Spleen (tissue), 11 donors: ENCODE data around the gene MZT2B. TPM values are rescaled to one million over a fixed set of nuclear protein-coding genes. Genes with fewer than 3 reads are reported as not detected.
"Not testable (repeated sequence)": the region's sequence is repeated elsewhere in the genome, so short reads cannot be mapped to it uniquely, and the experiment has no call there.

ENCODE experiments used
- DNase-seq: peaks from one replicate; pipeline ENCODE4 v3.0.0-alpha.2; 2020
- H3K27ac ChIP-seq, 8 donors: fragments of 200-600 bp; sonication (generic) in 7 of 8; 1 replicate in 4 of 8; 2 replicates in 4 of 8; pipeline versions ENCODE4 v1.5.0 to v1.8.0; 2016 to 2021; ENCODE audit warnings: inconsistent platforms in 4 of 8, mild to moderate bottlenecking in 4 of 8, moderate library complexity in 1 of 8
- H3K27me3 ChIP-seq, 7 donors: fragments of 200-600 bp; sonication (generic) in 6 of 7; replicated peaks in 1 of 7; 1 replicate in 4 of 7; 2 replicates in 3 of 7; pipeline versions ENCODE4 v1.5.0 to v1.8.0; 2016 to 2021; ENCODE audit warnings: inconsistent platforms in 3 of 7, mild to moderate bottlenecking in 1 of 7
- H3K36me3 ChIP-seq, 6 donors: fragments of 200-600 bp; sonication (generic) in 5 of 6; 1 replicate in 4 of 6; 2 replicates in 2 of 6; pipeline versions ENCODE4 v1.5.0 to v1.8.0; 2016 to 2021; ENCODE audit warnings: inconsistent platforms in 2 of 6
- H3K4me1 ChIP-seq, 6 donors: fragments of 200-600 bp; sonication (generic) in 5 of 6; 1 replicate in 3 of 6; 2 replicates in 3 of 6; pipeline versions ENCODE4 v1.5.0 to v1.8.0; 2016 to 2021; ENCODE audit warnings: inconsistent platforms in 3 of 6
- H3K4me3 ChIP-seq, 8 donors: fragments of 200-600 bp; sonication (generic) in 7 of 8; 1 replicate in 4 of 8; 2 replicates in 4 of 8; pipeline versions ENCODE4 v1.5.0 to v1.8.0; 2016 to 2021; ENCODE audit warnings: inconsistent platforms in 4 of 8, mild to moderate bottlenecking in 4 of 8, moderate library complexity in 2 of 8
- H3K9me3 ChIP-seq, 8 donors: fragments of 200-600 bp; sonication (generic) in 7 of 8; 1 replicate in 4 of 8; 2 replicates in 4 of 8; pipeline versions ENCODE4 v1.5.0 to v1.8.0; 2016 to 2021; ENCODE audit warnings: inconsistent platforms in 4 of 8
- WGBS, 5 donors: extraction: QIAGEN DNeasy Blood & Tissue Kit in 3 of 5; methylation state at CpG; one replicate each; pipeline versions ENCODE4 v1.1.5 to v1.1.7; 2013 to 2018; 5-methylcytosine and 5-hydroxymethylcytosine counted together
- intact Hi-C: fragments of 100-400 bp; cut with DNase I; formaldehyde crosslinking; loops from one replicate; pipeline ENCODE4 v1.15.0; 2023; ENCODE audit warnings: low total_unique reads
- polyA plus RNA-seq, 3 donors: library from polyadenylated mRNA; stranded (reverse); fragments of 200-250 nt; gene quantifications; one replicate each; pipeline ENCODE4 v1.2.1, GENCODE V29; 2013
- total RNA-seq, 7 donors: library from RNA; depleted of rRNA in 3 of 7; stranded (reverse); fragments of >200 nt in 3 of 7; fragmentation: NEBNext Ultra II Directional in 4 of 7; extraction: Animal tissue kit (Norgen Biotek cat#: 25700) in 4 of 7; gene quantifications; one replicate each; pipeline versions ENCODE4 v1.1.0 to v1.2.1, GENCODE V29; 2016 to 2021
- donor health status: healthy with polysubstance abuse.
- donor health status: DM: no; HTN: no; CAD: no; lungs with moderate emphysema.
- donor health status: DM: no; HTN: no; CAD: no.
- donor health status: Bipolar disorder and iron deficiency.
- donor health status: healthy.
- donor health status: DM: no; HTN: no; CAD: no.
- donor health status: DM: yes; HTN: yes; CAD: no.

Gene MZT2B
- total and polyA plus RNA-seq, 10 donors = 37.9 to 308 (median 120) TPM

DNA sequence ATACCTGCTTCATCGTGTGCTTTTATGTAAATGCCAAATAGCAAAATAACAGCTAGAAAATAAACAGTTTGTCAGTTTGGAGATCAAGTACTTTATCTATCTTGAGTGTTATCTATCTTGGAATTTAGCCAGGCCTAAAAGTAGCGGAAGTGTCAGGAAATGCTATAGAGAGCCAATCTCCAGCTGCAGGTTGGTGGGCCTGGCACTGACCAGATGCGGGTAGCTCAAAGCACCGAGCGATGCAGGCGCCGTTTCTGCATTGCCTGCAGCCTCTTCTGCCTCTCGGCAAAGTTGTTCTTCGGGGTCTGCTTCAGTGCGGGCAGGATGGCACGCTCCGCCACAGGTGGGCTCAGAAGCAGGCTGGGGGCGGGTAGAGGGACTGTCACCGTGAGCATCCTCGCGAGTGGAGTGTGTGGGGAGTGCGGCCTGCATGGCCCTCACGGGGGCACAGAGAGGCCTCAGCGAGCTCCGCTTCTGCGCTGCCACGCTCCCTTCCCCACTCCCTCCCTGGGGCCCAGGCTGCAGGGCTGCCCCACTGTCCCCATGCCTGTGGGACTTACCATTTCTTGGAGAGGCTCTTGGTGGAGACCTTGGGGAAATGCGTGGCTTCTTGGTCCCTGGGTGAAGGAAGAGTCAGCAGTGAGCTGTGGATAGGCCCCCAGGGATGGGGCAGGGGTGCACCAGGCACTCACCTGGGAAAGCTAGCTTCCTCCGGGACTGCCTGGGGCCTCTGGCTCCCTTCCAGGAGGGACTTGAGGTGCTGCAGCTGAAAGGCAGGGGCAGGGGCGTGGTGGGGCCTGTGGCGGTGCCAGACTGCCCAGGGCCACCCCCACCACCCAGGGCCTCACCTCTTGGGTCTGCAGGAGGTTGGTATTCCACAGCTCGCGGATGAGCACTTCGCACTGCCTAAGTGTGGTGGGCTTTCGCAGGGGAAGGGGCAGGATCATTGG is 42.5 kb upstream of the MZT2B start:
- not testable (repeated sequence) for DNase-seq

DNA sequence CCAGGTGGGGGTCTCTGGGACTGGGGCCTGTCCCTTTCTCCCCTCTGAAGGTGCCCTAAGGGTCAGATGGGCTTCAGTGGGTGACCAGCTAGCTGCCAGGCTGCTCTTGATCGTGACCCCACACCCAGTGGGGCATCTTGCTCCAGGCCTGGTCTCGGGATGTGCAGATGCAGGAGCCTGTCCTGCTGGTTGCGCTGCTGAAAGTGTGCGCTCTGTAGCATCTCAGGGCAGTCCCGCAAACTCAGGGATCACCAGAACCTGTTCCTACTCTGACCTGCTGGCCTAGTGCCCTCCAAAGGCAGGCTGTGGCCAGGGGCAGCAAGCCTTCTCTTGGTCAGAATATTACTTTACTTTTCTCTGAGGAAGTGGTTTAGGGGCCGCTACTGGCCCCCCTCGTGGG is 41.5 kb upstream of the MZT2B start:
- intact Hi-C loops, H3K4me3 ChIP-seq, DNase-seq, H3K9me3 ChIP-seq, H3K36me3 ChIP-seq, H3K27ac ChIP-seq: not testable (repeated sequence)
- peaks cover 0 to 20% (median 8%) of the 10 kb centered on the region in 6 donors for H3K4me1 ChIP-seq
- 79 to 92% (median 84%) methylated on average over 6 to 7 of the region's 7 CpGs; no CpG with 5 or more reads in 2 of the 5 donors for WGBS, 5 donors
- H3K27me3 ChIP-seq = peaks cover 0 to 33% (median 0%) of the 10 kb centered on the region in 7 donors

More for the DNA sequence above, 42.5 kb upstream of the MZT2B start:
- H3K4me3 ChIP-seq, H3K27ac ChIP-seq, H3K9me3 ChIP-seq, intact Hi-C loops, H3K36me3 ChIP-seq: not testable (repeated sequence)
- WGBS, 5 donors = 82 to 88% (median 87%) methylated on average over 18 to 27 of the region's 30 CpGs
- peaks cover 0 to 15% (median 3%) of the 10 kb centered on the region in 6 donors for H3K4me1 ChIP-seq
- peaks cover 0 to 24% (median 0%) of the 10 kb centered on the region in 7 donors for H3K27me3 ChIP-seq

- H3K27me3 ChIP-seq = peaks cover 0 to 34% (median 0%) of the 10 kb centered on the region in 7 donors
- 94 to 100% (median 96%) methylated on average over 2 to 4 of the region's 6 CpGs; no CpG with 5 or more reads in 1 of the 5 donors for WGBS, 5 donors
- intact Hi-C loops, H3K27ac ChIP-seq, H3K36me3 ChIP-seq, H3K9me3 ChIP-seq, H3K4me3 ChIP-seq: not testable (repeated sequence)
- H3K4me1 ChIP-seq = peaks cover 0 to 20% (median 8%) of the 10 kb centered on the region in 6 donors
- DNase-seq = peak; percentile 62
These were observed 41.1 kb upstream of the MZT2B start for GRCh38 chr2:130141002-130141401.

- Histone ChIP-seq H3K4me1 (peaks cover 0 to 20% (median 8%) of the 10 kb centered on the region in 6 donors), H3K27me3 (peaks cover 0 to 34% (median 0%) of the 10 kb centered on the region in 7 donors)
- H3K27ac ChIP-seq, H3K9me3 ChIP-seq, DNase-seq, H3K4me3 ChIP-seq, H3K36me3 ChIP-seq, intact Hi-C loops: not testable (repeated sequence)
- WGBS, 5 donors = 86 to 92% (median 90%) methylated on average over 7 to 18 of the region's 22 CpGs; no CpG with 5 or more reads in 1 of the 5 donors
These were observed 40.3 kb upstream of the MZT2B start for GRCh38 chr2:130141645-130142370.

- intact Hi-C loops, H3K27ac ChIP-seq, H3K4me3 ChIP-seq, DNase-seq, H3K36me3 ChIP-seq, H3K9me3 ChIP-seq: not testable (repeated sequence)
- Histone ChIP-seq H3K4me1 (peaks cover 0 to 20% (median 8%) of the 10 kb centered on the region in 6 donors), H3K27me3 (peaks cover 0 to 34% (median 0%) of the 10 kb centered on the region in 7 donors)
- WGBS, 5 donors = 73 to 85% (median 74%) methylated on average over 7 to 13 of the region's 13 CpGs
These were observed 39.4 kb upstream of the MZT2B start for GRCh38 chr2:130142396-130143265.

GRCh38 chr2:130143266-130144039 is 38.6 kb upstream of the MZT2B start:
- H3K9me3 ChIP-seq, intact Hi-C loops, H3K36me3 ChIP-seq, DNase-seq, H3K27ac ChIP-seq: not testable (repeated sequence)
- Histone ChIP-seq H3K27me3 (peaks cover 0 to 34% (median 0%) of the 10 kb centered on the region in 7 donors), H3K4me1 (peaks cover 0 to 20% (median 8%) of the 10 kb centered on the region in 6 donors), H3K4me3 (peak overlapping the region in 5 of 8 donors; percentile 32 to 63 (median 37))
- WGBS, 5 donors = 36 to 53% (median 41%) methylated on average over 14 to 21 of the region's 28 CpGs

- Histone ChIP-seq H3K27me3 (peaks cover 0 to 34% (median 0%) of the 10 kb centered on the region in 7 donors), H3K4me1 (peaks cover 0 to 20% (median 8%) of the 10 kb centered on the region in 6 donors), H3K4me3 (peak within 1 kb of the TSS; percentile 7 to 63 (median 33))
- peak; percentile 87 for DNase-seq
- H3K36me3 ChIP-seq, H3K27ac ChIP-seq, H3K9me3 ChIP-seq, intact Hi-C loops: not testable (repeated sequence)
- 12 to 34% (median 16%) methylated on average over 16 to 30 of the region's 30 CpGs for WGBS, 5 donors
These were observed 37.1 kb upstream of the MZT2B start, which contains the start of gene CCDC74B for GRCh38 chr2:130145006-130145414. Gene CCDC74B, minus strand, starts transcription at chr2:130145112. Its CDS starts 116 bp downstream, at chr2:130144996.

DNA sequence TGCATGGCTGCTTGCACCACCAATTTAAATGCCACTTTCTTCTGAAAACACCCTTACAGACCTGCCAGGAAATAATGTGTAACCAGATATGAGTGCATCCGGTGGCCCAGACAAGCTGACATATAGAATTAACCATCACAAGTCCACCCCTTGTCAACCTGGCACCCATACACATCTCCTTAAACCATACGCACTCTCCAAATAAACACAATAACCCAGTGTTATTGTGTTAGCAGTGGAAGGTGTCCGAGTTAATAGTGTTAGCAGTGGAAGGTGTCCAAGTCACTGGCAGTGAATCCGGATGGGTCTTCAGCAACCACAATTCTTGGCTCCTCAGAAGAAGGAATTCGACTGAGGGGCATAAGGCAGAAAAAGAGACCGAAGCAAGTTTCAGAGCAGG is 33.5 kb upstream of the MZT2B start:
- H3K4me3 ChIP-seq, H3K9me3 ChIP-seq, H3K27ac ChIP-seq, intact Hi-C loops, DNase-seq: not testable (repeated sequence)
- H3K27me3 ChIP-seq = peaks cover 0 to 21% (median 0%) of the 10 kb centered on the region in 7 donors
- 63 to 78% (median 64%) methylated on average over 6 of the region's 6 CpGs for WGBS, 5 donors
- peaks cover 0 to 17% (median 6%) of the 10 kb centered on the region in 6 donors for H3K4me1 ChIP-seq
- H3K36me3 ChIP-seq = peaks cover 0 to 27% (median 17%) of the 10 kb centered on the region in 6 donors
